Brain microvascular endothelial cell (primary cell): ENCODE measurements around the gene BLACAT1.

Experiments used
- DNase-seq: peaks from one replicate; pipeline ENCODE4 v3.0.0-alpha.2; 2020
- H3K27ac ChIP-seq: fragments of 250-450 bp; sonication (Bioruptor Pico); 2 replicates; pipeline ENCODE4 v1.5.1; 2020; ENCODE audit warnings: mild to moderate bottlenecking, moderate library complexity
- H3K27me3 ChIP-seq: fragments of 250-450 bp; sonication (Bioruptor Pico); replicated peaks from 2 replicates; pipeline ENCODE4 v1.5.1; 2020; ENCODE audit warnings: mild to moderate bottlenecking
- H3K36me3 ChIP-seq: fragments of 250-450 bp; sonication (Bioruptor Pico); replicated peaks from 2 replicates; pipeline ENCODE4 v1.5.1; 2020; ENCODE audit warnings: mild to moderate bottlenecking
- H3K4me3 ChIP-seq: 2 replicates; pipeline ENCODE4 v1.5.1; 2011; ENCODE audit warnings: low read depth, mild to moderate bottlenecking, control low read depth, low read length, moderate library complexity
- CTCF ChIP-seq: IDR thresholded peaks from 2 replicates; pipeline ENCODE4 v1.5.1; 2011; ENCODE audit warnings: low read depth, mild to moderate bottlenecking, moderate library complexity, low read length, control low read depth, inconsistent platforms; ENCODE audit errors: missing control alignments
- in situ Hi-C: cut with HindIII; loops from 2 replicates; pipeline ENCODE4 v1.10.0; 2017; ENCODE audit warnings: low sequenced_read_pairs, low pct_ligation_motif_present

Gene BLACAT1

DNA sequence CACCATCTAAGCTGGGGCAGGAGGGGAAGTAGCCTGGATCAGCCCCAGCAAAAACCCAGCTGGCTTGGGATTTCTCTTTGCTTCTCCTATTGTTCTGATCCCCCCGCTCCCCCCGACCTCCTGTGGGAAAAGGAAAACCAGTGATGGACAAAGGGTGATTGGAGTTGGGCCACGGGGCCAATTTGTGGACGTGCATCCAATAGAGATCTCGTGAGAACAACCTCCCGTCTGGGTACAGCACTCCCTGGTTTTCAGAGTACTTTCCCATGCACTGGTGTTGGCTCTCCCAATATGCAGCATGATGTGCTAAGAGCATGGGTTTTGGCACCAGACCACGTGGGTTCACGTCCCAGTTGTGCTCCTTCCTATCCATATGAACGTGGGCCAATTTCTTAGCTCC, 9.0 kb downstream of the BLACAT1 start:
- Histone ChIP-seq H3K27me3 (peaks cover 18% of the 10 kb centered on the region), H3K27ac (no peak overlapping the region), H3K36me3 (no peaks in the 10 kb centered on the region), H3K4me3 (no peak overlapping the region)
- no peak for TF ChIP-seq CTCF
- no peak for DNase-seq
- in situ Hi-C loops = no loop called here

DNA sequence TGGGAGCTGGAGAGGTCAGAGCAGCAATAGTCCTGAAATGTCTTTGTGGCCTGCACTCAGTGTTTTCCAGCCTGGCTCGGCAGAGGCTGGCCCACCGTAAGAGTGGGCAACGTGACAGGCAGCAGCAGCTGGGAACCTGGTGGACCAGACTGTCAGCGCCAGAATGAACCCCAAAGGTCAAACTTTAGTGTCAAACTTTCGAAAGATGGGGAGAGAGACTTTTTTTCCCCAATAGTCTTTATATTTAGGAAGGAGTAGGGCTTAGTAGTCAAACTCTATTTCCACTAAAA, 10.3 kb downstream of the BLACAT1 start:
- H3K27ac ChIP-seq = no peak overlapping the region
- in situ Hi-C loops = no loop called here
- no peaks in the 10 kb centered on the region for H3K36me3 ChIP-seq
- DNase-seq = no peak
- H3K4me3 ChIP-seq = no peak overlapping the region
- H3K27me3 ChIP-seq = peaks cover 10% of the 10 kb centered on the region
- TF ChIP-seq CTCF = no peak

DNA sequence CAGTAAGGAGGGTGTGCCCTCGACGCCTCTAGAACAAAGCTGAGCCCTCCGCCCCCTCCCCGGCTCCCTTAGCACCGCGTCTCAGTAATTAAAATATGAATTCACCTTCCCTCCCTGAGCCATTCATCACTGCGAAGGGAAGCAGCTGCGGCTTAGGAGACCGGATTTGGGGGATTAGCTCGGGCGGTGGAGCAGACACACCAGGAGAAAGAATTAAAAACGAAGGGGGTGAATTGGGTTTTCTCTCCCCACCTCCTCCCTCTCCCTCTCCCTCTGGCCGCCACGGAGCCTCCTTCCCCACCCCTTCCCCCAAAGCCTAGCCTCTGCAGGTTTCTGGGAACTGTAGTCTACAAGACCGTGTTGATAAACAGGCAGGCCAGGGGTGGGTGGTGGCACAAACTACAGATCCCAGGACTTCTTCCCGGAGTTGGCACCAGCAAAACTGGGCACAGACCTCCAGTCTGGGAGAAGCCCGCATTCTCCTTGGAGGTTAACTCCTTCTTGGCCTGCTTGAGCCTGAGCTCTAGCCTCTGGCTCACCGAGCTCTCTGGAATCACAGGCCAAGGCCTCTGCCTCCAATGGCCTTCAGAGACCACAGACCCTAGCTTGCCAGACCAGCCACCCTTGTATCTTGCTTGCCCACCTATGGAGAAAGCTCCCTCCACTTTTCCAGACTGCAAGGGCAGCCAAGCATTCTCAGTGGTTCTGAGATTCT, 10.8 kb downstream of the BLACAT1 start:
- TF ChIP-seq CTCF = no peak
- H3K27me3 ChIP-seq = peaks cover 7% of the 10 kb centered on the region
- no peak for DNase-seq
- no peaks in the 10 kb centered on the region for H3K36me3 ChIP-seq
- in situ Hi-C loops = no loop called here
- no peak overlapping the region for H3K27ac ChIP-seq
- H3K4me3 ChIP-seq = no peak overlapping the region

- H3K36me3 ChIP-seq = no peaks in the 10 kb centered on the region
- H3K4me3 ChIP-seq = no peak overlapping the region
- TF ChIP-seq CTCF = peak; percentile 21
- no peak for DNase-seq
- H3K27ac ChIP-seq = no peak overlapping the region
- in situ Hi-C loops = no loop called here
- H3K27me3 ChIP-seq = peaks cover 7% of the 10 kb centered on the region
Observed at GRCh38 chr1:205444300-205444930, 11.4 kb downstream of the BLACAT1 start.

DNA sequence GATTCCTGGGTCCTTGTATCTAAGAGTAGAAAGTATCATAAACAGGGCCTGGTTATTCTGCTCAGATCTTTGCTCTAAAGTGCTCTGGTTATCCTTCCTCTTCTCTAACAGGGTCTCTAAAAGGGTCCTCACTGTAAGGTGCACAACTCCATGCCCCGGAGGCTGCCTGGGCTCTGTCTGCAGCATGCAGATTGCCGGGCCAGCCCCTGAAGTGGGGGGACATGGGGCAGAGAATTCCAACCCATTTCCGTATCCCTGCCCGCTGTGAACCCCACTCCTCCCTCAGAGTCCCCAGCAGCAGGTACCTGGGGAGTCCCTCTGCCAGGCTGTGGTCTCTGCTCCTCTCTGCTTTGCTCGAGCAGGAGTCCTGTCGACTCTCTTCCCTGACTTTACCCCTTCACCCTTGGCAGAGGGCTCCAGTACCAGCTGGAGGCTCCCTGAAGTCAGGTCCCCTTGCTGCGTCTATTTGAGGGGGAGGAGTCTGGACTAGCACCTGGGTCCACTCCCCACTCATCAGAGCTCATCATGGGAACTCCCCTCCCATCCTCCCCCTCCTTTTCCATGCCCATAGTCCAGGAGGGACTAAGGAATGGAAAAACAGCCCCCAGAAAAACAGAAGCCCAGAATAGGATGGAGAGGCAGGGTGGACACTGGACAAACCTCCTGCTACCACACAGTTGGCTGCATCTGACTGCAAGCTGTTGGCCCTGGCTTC, 12.1 kb downstream of the BLACAT1 start:
- in situ Hi-C loops = no loop called here
- no peak overlapping the region for H3K4me3 ChIP-seq

More for the DNA sequence above, 12.1 kb downstream of the BLACAT1 start:
- DNase-seq = no peak
- H3K36me3 ChIP-seq = no peaks in the 10 kb centered on the region
- no peak overlapping the region for H3K27ac ChIP-seq
- no peak for TF ChIP-seq CTCF
- H3K27me3 ChIP-seq = peaks cover 7% of the 10 kb centered on the region
